DOHH2 (cell line): Measurements from ENCODE around the gene ASPN.

Experiments used
- H3F3A ChIP-seq: fragments of 200-600 bp; sonication (generic), shearing (Covaris generic); 2 replicates; pipeline ENCODE4 v1.6.0; 2016; ENCODE audit warnings: antibody characterized with exemption, mild to moderate bottlenecking; ENCODE audit not compliant: control insufficient read depth, insufficient read depth
- H3K27ac ChIP-seq: fragments of 200-600 bp; sonication (generic); 2 replicates; pipeline ENCODE4 v1.5.1; 2014; ENCODE audit warnings: low read depth, mild to moderate bottlenecking, low read length, moderate library complexity
- H3K27me3 ChIP-seq: fragments of 200-600 bp; sonication (generic); 2 replicates; pipeline ENCODE4 v1.6.1; 2014; ENCODE audit warnings: mild to moderate bottlenecking, low read length, mixed read lengths; ENCODE audit not compliant: control insufficient read depth
- H3K36me3 ChIP-seq: fragments of 200-600 bp; sonication (generic); 2 replicates; pipeline ENCODE4 v1.6.1; 2014; ENCODE audit warnings: mild to moderate bottlenecking, low read length, moderate library complexity, mixed read lengths; ENCODE audit not compliant: control insufficient read depth
- H3K4me1 ChIP-seq: fragments of 200-600 bp; sonication (generic); 2 replicates; pipeline ENCODE4 v1.6.1; 2014; ENCODE audit warnings: mild to moderate bottlenecking, low read length, mixed read lengths; ENCODE audit not compliant: control insufficient read depth
- H3K4me2 ChIP-seq: fragments of 200-600 bp; sonication (generic); 2 replicates; pipeline ENCODE4 v1.6.0; 2014; ENCODE audit warnings: mild to moderate bottlenecking, low read length, moderate library complexity
- H3K4me3 ChIP-seq: fragments of 200-600 bp; sonication (generic); 2 replicates; pipeline ENCODE4 v1.5.1; 2014; ENCODE audit warnings: mild to moderate bottlenecking, low read length, mixed read lengths
- H3K79me2 ChIP-seq: fragments of 200-600 bp; sonication (generic); 2 replicates; pipeline ENCODE4 v1.6.1; 2014; ENCODE audit warnings: mild to moderate bottlenecking, low read length, mixed read lengths; ENCODE audit not compliant: control insufficient read depth
- H3K9me2 ChIP-seq: fragments of 200-600 bp; sonication (generic); replicated peaks from 2 replicates; pipeline ENCODE4 v1.6.1; 2014; ENCODE audit warnings: mild to moderate bottlenecking, low read length, mixed read lengths; ENCODE audit not compliant: control insufficient read depth
- H3K9me3 ChIP-seq: fragments of 200-600 bp; sonication (generic); 2 replicates; pipeline ENCODE4 v1.6.1; 2014; ENCODE audit warnings: antibody characterized with exemption, low read length, mixed read lengths; ENCODE audit not compliant: control insufficient read depth, insufficient read depth
- H4K20me1 ChIP-seq: fragments of 200-600 bp; sonication (generic); 2 replicates; pipeline ENCODE4 v1.6.0; 2014; ENCODE audit warnings: low read depth, mild to moderate bottlenecking, antibody characterized with exemption, low read length, moderate library complexity; ENCODE audit not compliant: control insufficient read depth, insufficient read depth
- CTCF ChIP-seq: fragments of 200-600 bp; sonication (generic); IDR thresholded peaks from one replicate; pipeline ENCODE4 v1.5.1; 2014; ENCODE audit warnings: antibody characterized with exemption, mild to moderate bottlenecking, low read depth, low read length; ENCODE audit not compliant: poor library complexity, severe bottlenecking
- EZH2phosphoT487 ChIP-seq: fragments of 200-600 bp; sonication (generic); IDR thresholded peaks from 2 replicates; pipeline ENCODE4 v1.6.1; 2017; ENCODE audit warnings: borderline replicate concordance, mild to moderate bottlenecking, antibody characterized with exemption, low read length, moderate library complexity, mixed read lengths

Gene ASPN

GRCh38 chr9:92518199-92518598, 35.9 kb upstream of the ASPN start:
- Histone ChIP-seq H3K27me3 (no peaks in the 10 kb centered on the region), H3K36me3 (no peaks in the 10 kb centered on the region), H3K9me3 (no peaks in the 10 kb centered on the region), H3K4me2 (no peak overlapping the region), H3K4me1 (no peaks in the 10 kb centered on the region), H3K9me2 (no peaks in the 10 kb centered on the region), H3K79me2 (no peaks in the 10 kb centered on the region), H3K4me3 (no peak overlapping the region), H4K20me1 (no peaks in the 10 kb centered on the region), H3F3A (no peaks in the 10 kb centered on the region), H3K27ac (no peak overlapping the region)
- TF ChIP-seq EZH2phosphoT487 (no peak), CTCF (no peak)

GRCh38 chr9:92517046-92517445, 34.7 kb upstream of the ASPN start:
- Histone ChIP-seq H3F3A (no peaks in the 10 kb centered on the region), H3K9me3 (no peaks in the 10 kb centered on the region), H3K27ac (no peak overlapping the region), H3K79me2 (no peaks in the 10 kb centered on the region), H3K4me3 (no peak overlapping the region), H3K9me2 (no peaks in the 10 kb centered on the region), H4K20me1 (no peaks in the 10 kb centered on the region), H3K27me3 (no peaks in the 10 kb centered on the region), H3K4me1 (no peaks in the 10 kb centered on the region), H3K36me3 (no peaks in the 10 kb centered on the region), H3K4me2 (no peak overlapping the region)
- TF ChIP-seq EZH2phosphoT487 (no peak), CTCF (no peak)

GRCh38 chr9:92516521-92516920, 34.2 kb upstream of the ASPN start:
- no peaks in the 10 kb centered on the region for H3K9me3 ChIP-seq
- no peak overlapping the region for H3K4me2 ChIP-seq
- H3K27ac ChIP-seq, result no peak overlapping the region
- no peak overlapping the region for H3K4me3 ChIP-seq
- H3K36me3 ChIP-seq, result no peaks in the 10 kb centered on the region
- H3F3A ChIP-seq, result no peaks in the 10 kb centered on the region
- H3K9me2 ChIP-seq, result no peaks in the 10 kb centered on the region
- H4K20me1 ChIP-seq, result no peaks in the 10 kb centered on the region
- H3K4me1 ChIP-seq, result no peaks in the 10 kb centered on the region
- no peaks in the 10 kb centered on the region for H3K27me3 ChIP-seq
- no peak for TF ChIP-seq CTCF
- TF ChIP-seq EZH2phosphoT487, result no peak
- H3K79me2 ChIP-seq, result no peaks in the 10 kb centered on the region

- Histone ChIP-seq H4K20me1 (no peaks in the 10 kb centered on the region), H3K4me2 (no peak overlapping the region), H3K36me3 (no peaks in the 10 kb centered on the region), H3F3A (no peaks in the 10 kb centered on the region), H3K27ac (no peak overlapping the region), H3K9me2 (no peaks in the 10 kb centered on the region), H3K9me3 (no peaks in the 10 kb centered on the region), H3K4me3 (no peak overlapping the region), H3K27me3 (no peaks in the 10 kb centered on the region), H3K79me2 (no peaks in the 10 kb centered on the region), H3K4me1 (no peaks in the 10 kb centered on the region)
- TF ChIP-seq EZH2phosphoT487 (no peak), CTCF (no peak)
Observed at GRCh38 chr9:92514635-92515034, 32.3 kb upstream of the ASPN start.
